ENCODE data around the gene PHF2.

The PHF2 gene

DNA sequence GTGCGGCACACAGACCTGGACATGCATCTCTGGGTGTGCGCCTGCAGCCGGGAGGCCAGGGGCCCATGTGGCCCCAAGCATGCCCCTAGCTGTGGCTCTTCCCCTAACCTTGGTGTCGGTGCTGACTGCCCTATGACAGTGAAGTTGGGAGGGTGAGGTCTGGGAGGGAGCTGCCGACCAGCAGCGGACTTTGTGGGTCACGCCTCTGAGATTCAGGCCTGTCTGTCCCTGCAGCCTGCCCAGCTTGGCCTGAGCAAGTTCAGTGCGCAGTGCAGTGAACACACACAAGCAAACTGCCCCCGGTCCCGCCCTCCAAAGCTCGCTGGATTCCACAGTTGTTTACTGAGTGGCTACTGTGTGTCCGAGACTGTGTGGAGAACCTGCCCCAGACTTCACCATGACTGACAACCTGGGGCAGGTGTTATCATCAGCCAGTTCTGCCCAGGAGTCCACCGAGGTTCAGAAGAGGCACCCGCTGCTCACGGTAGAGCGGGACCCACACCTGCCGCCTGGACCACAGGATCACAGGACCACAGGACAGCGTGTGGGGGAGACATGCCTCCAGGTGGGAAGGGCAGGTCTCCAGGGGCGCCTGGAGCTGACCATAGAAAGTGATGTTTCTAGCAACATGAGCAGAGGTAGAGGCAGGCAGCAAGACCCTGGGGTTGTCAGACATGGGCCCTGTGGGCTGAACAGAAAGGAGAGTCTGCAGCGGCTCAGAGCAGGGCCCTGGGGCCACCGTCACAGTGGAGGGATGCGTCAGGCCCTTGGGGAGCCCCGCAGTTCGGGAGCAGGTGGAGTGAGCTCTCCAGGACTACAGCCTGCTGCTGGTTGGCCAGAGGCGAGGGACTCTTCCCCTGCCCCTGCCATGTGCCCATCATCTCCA lies 105.1 kb downstream of the PHF2 start:
- H3K4me3 ChIP-seq (replicated peaks; ENCODE audit: low read depth, low read length) = no peak overlapping the region
- no peaks in the 10 kb centered on the region; the same call in 1 of the 2 replicates for H3K27me3 ChIP-seq (replicated peaks; ENCODE audit: control insufficient read depth, insufficient read depth, low read length)
- DNase-seq (ENCODE audit: extremely low read depth, insufficient read length) = no peak
- TF ChIP-seq, protein P1, sequence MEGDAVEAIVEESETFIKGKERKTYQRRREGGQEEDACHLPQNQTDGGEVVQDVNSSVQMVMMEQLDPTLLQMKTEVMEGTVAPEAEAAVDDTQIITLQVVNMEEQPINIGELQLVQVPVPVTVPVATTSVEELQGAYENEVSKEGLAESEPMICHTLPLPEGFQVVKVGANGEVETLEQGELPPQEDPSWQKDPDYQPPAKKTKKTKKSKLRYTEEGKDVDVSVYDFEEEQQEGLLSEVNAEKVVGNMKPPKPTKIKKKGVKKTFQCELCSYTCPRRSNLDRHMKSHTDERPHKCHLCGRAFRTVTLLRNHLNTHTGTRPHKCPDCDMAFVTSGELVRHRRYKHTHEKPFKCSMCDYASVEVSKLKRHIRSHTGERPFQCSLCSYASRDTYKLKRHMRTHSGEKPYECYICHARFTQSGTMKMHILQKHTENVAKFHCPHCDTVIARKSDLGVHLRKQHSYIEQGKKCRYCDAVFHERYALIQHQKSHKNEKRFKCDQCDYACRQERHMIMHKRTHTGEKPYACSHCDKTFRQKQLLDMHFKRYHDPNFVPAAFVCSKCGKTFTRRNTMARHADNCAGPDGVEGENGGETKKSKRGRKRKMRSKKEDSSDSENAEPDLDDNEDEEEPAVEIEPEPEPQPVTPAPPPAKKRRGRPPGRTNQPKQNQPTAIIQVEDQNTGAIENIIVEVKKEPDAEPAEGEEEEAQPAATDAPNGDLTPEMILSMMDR (IDR thresholded peaks at IDR 0.05; ENCODE audit: insufficient read depth, low read length, poor library complexity, severe bottlenecking) = no peak
- no peaks in the 10 kb centered on the region; the same call in none of the 2 replicates for H3K36me3 ChIP-seq (ENCODE audit: control insufficient read depth, insufficient read depth, low read length)

DNA sequence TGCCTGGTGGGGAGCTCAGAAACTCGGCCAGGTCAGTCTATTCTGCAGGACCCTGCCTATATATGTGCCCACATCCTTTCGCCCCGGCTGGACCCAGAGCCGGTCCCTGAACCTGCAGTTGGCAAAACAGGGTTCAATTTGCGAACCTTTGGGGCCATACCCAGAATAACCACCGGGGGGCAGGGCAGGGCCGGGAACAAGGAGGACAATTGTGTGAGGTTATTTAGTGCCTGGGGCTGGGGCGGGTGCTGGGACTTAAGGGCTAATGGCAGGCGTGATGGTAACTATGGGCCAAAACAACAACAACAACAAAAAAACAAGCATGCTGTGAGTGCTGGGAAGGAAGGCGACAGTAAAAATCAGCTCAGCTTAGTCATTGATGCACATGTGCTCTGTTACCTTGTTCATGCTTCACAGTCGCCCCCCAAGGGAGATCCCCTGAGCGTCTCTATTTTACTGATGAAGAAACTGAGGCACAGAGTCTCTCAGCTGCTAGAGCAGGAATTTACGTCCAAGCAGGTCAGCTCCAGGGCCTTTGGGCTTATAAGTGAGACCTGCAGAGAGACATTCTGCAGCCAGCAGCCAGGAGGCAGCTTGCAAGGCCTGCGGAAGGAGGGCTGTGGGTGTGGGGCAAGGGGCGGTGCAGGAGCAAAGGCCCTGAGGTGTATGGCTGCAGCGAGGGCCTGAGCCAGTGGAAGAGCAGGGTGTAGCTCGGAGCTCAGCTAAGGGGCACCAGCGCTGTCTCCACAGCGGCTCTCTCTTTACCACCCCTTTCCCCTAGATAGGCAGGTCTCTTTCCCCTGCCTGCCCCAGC lies 106.0 kb downstream of the PHF2 start:
- TF ChIP-seq, protein P1 (IDR thresholded peaks at IDR 0.05; ENCODE audit: insufficient read depth, low read length, poor library complexity, severe bottlenecking) = peak; percentile 81

GRCh38 chr9:93683331-93684134 lies 107.1 kb downstream of the PHF2 start:
- TF ChIP-seq, protein P1 (IDR thresholded peaks at IDR 0.05; ENCODE audit: insufficient read depth, low read length, poor library complexity, severe bottlenecking) = no peak
- DNase-seq (ENCODE audit: extremely low read depth, insufficient read length) = no peak
- H3K36me3 ChIP-seq (ENCODE audit: control insufficient read depth, insufficient read depth, low read length) = no peaks in the 10 kb centered on the region

More for the DNA sequence above, 106.0 kb downstream of the PHF2 start:
- H3K27me3 ChIP-seq (replicated peaks; ENCODE audit: control insufficient read depth, insufficient read depth, low read length) = no peaks in the 10 kb centered on the region; the same call in 1 of the 2 replicates
- DNase-seq (ENCODE audit: extremely low read depth, insufficient read length) = no peak
- no peaks in the 10 kb centered on the region; the same call in none of the 2 replicates for H3K36me3 ChIP-seq (ENCODE audit: control insufficient read depth, insufficient read depth, low read length)
- H3K4me3 ChIP-seq (replicated peaks; ENCODE audit: low read depth, low read length) = no peak overlapping the region

DNA sequence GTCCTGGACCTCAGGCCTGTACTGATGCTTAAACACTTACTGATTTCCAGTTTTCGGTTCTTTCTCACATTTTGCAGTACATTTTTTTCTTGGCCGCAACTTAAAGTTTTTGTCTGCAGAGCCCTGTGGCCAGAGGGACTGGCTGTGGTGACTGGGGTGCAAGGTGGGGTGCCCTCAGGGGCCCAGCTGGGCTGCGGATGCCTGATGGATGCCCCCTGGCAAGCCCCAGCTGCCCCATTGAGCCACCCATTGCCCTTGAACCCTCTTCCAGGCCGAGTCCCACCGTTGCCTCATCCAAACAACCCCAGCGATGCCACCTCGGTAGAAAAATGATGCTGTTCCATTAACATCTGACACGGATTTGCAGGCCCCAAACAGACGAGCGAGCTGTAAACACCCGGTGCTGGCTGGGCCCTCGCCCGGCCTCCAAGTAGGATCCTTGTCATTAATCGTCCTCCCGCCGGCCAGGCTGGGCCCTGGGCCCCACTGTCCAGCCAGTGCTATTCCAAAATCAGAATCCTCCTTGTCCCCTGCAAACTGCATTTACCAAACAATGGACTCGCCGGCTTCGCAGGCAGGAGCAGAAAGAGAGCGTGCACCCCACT lies 107.9 kb downstream of the PHF2 start:
- DNase-seq (ENCODE audit: extremely low read depth, insufficient read length) = no peak
- H3K36me3 ChIP-seq (ENCODE audit: control insufficient read depth, insufficient read depth, low read length) = no peaks in the 10 kb centered on the region
- H3K4me3 ChIP-seq (replicated peaks; ENCODE audit: low read depth, low read length) = no peak overlapping the region
- H3K27me3 ChIP-seq (replicated peaks; ENCODE audit: control insufficient read depth, insufficient read depth, low read length) = no peaks in the 10 kb centered on the region; the same call in 1 of the 2 replicates
- TF ChIP-seq, protein P1 (IDR thresholded peaks at IDR 0.05; ENCODE audit: insufficient read depth, low read length, poor library complexity, severe bottlenecking) = no peak

More at GRCh38 chr9:93683331-93684134, 107.1 kb downstream of the PHF2 start:
- Histone ChIP-seq H3K4me3 (replicated peaks; ENCODE audit: low read depth, low read length) (no peak overlapping the region), H3K27me3 (replicated peaks; ENCODE audit: control insufficient read depth, insufficient read depth, low read length) (no peaks in the 10 kb centered on the region; the same call in 1 of the 2 replicates)
